ENCODE results near the gene ARHGAP33. TPM values are rescaled to one million over a fixed set of nuclear protein-coding genes. Genes with fewer than 3 reads are reported as not detected.

Gene ARHGAP33
- total and polyA plus RNA-seq, 10 of the 15 experiments (the other 5 are each of a cell fraction or from before 2014, with no cell fraction given) = 0.05 to 22.9 (median 2.3) TPM; not detected in 1

GRCh38 chr19:35789978-35790944 is 14.9 kb downstream of the ARHGAP33 start (continued):
- TF ChIP-seq, protein P1, sequence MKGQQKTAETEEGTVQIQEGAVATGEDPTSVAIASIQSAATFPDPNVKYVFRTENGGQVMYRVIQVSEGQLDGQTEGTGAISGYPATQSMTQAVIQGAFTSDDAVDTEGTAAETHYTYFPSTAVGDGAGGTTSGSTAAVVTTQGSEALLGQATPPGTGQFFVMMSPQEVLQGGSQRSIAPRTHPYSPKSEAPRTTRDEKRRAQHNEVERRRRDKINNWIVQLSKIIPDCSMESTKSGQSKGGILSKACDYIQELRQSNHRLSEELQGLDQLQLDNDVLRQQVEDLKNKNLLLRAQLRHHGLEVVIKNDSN (IDR thresholded peaks at IDR 0.05; ENCODE audit: borderline replicate concordance, extremely low read length, insufficient read depth, low read depth, low read length) = no peak

- no peaks in the 10 kb centered on the region for H3K36me3 ChIP-seq (ENCODE audit: control insufficient read depth in 2 of 2, insufficient read depth in 2 of 2, low read length in 1 of 2)
- no peak for DNase-seq (ENCODE audit: low read depth, low spot score)
- H3K27me3 ChIP-seq (replicated peaks in 1 of 2; ENCODE audit: control insufficient read depth in 2 of 2, insufficient read depth in 2 of 2, low read length in 1 of 2) = no peaks in the 10 kb centered on the region; a peak in 1 of 4 replicates
- SMC1A ChIA-PET (ENCODE audit: uncharacterized antibody, unreplicated experiment) = no interaction called here
- intact Hi-C loops (cut with micrococcal nuclease; ENCODE audit: unreplicated experiment) (no loop called here), in situ Hi-C loops (cut with MboI) (no loop called here)
- H3K4me3 ChIP-seq = no peak overlapping the region
- no peak overlapping the region for H3K9ac ChIP-seq (ENCODE audit: control insufficient read depth, insufficient read depth, low read length)
- H3K27ac ChIP-seq (ENCODE audit: control insufficient read depth, insufficient read depth) = no peak overlapping the region
- ATAC-seq = peak; percentile 78
- no peaks in the 10 kb centered on the region for H3K79me2 ChIP-seq (ENCODE audit: control insufficient read depth, insufficient read depth, low read length)
- RAD21 ChIA-PET (ENCODE audit: unreplicated experiment) = interaction anchor here (0.9 kb wide), 1 partner anchor 97 kb away, joined by 3 read pairs; no protein-coding TSS in a partner anchor
- H3K9me3 ChIP-seq (replicated peaks; ENCODE audit: control insufficient read depth, insufficient read depth, low read length) = no peaks in the 10 kb centered on the region
- no peaks in the 10 kb centered on the region for H3K4me1 ChIP-seq (ENCODE audit: control insufficient read depth, insufficient read depth, low read length)
- H2AFZ ChIP-seq (ENCODE audit: control insufficient read depth, low read depth, low read length) = no peak overlapping the region
- no TSS peak for BruUV-seq (replicated peaks)
- FAIRE-seq = no peak
- POLR2A ChIA-PET = no interaction called here
- no peaks in the 10 kb centered on the region for H4K20me1 ChIP-seq (ENCODE audit: control insufficient read depth, insufficient read depth)
- H3K4me2 ChIP-seq (ENCODE audit: control insufficient read depth, insufficient read depth) = no peak overlapping the region
- WGBS (ENCODE audit: insufficient coverage, insufficient replicate concordance, low lambda C conversion rate, missing lambda C conversion rate) = 34% methylated on average over 20 of the region's 20 CpGs
- CTCF ChIA-PET = interaction anchor here (1.0 kb wide), 1 partner anchor 98 kb away, joined by 3 read pairs; no protein-coding TSS in a partner anchor
- TF ChIP-seq SMC3 (IDR thresholded peaks at IDR 0.05; ENCODE audit: borderline replicate concordance, low read length) = peak; percentile 24; the same call in 1 of the 2 replicates
- no peak for TF ChIP-seq IRF4 (IDR thresholded peaks at IDR 0.05; ENCODE audit: low read depth, low read length)
- TF ChIP-seq, protein P2, sequence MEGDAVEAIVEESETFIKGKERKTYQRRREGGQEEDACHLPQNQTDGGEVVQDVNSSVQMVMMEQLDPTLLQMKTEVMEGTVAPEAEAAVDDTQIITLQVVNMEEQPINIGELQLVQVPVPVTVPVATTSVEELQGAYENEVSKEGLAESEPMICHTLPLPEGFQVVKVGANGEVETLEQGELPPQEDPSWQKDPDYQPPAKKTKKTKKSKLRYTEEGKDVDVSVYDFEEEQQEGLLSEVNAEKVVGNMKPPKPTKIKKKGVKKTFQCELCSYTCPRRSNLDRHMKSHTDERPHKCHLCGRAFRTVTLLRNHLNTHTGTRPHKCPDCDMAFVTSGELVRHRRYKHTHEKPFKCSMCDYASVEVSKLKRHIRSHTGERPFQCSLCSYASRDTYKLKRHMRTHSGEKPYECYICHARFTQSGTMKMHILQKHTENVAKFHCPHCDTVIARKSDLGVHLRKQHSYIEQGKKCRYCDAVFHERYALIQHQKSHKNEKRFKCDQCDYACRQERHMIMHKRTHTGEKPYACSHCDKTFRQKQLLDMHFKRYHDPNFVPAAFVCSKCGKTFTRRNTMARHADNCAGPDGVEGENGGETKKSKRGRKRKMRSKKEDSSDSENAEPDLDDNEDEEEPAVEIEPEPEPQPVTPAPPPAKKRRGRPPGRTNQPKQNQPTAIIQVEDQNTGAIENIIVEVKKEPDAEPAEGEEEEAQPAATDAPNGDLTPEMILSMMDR (IDR thresholded peaks at IDR 0.05 in 2 of 3, conservative IDR thresholded peaks at IDR 0.05 in 1 of 3; ENCODE audit: control insufficient read depth in 2 of 3, extremely low read depth in 1 of 3, insufficient read depth in 1 of 3, low read depth in 3 of 3, low read length in 3 of 3) = peak; percentile 25 to 32 (median 28); a peak in 4 of 6 replicates
- peak; percentile 26; the same call in 1 of the 2 replicates for TF ChIP-seq RAD21 (IDR thresholded peaks at IDR 0.05; ENCODE audit: insufficient read depth, low read depth, low read length)
Measured at GRCh38 chr19:35790981-35791813, 15.8 kb downstream of the ARHGAP33 start.
